Measurements from ENCODE around the gene LYPD3. TPM values are rescaled to one million over a fixed set of nuclear protein-coding genes. Genes with fewer than 3 reads are reported as not detected.

LYPD3 gene
- total and polyA plus RNA-seq, 2 experiments from 2014 or later, result 3.3 to 4.6 TPM

DNA sequence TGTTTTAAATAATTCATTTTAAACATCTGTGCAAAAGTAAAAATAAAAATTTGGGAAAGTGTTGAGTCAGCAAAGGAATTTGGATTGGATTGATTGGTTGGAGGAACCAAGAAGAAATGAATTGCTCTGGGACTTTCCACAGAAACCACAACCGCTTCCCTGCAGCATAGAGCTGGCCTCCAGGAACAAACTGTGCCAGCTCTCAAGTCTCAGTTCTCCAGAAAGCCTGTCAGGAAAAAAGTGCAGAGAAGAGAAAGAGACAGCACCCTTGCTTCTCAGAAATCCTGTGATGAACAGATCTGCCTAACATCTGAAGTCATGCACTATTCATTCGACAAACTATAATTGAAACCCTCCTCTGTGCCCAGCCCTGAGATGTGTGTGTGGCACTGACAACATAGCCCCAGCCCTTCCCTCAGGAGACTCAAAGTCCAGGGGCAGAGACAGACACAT lies 14.8 kb downstream of the LYPD3 start:
- no peak for ATAC-seq
- Mint-ChIP-seq H3K27me3 (ENCODE audit: insufficient read depth, low read depth, poor library complexity) (peaks cover 5% of the 10 kb centered on the region), H3K27ac (no peak overlapping the region), H3K36me3 (ENCODE audit: low read depth) (peaks cover 7% of the 10 kb centered on the region; the same call in 1 of the 3 replicates), H3K9me3 (peaks cover 14% of the 10 kb centered on the region), H3K4me1 (peaks cover 7% of the 10 kb centered on the region; the same call in 2 of the 3 replicates), H3K4me3 (no peak overlapping the region)
- no peak overlapping the region for H3K27ac ChIP-seq (ENCODE audit: low read depth)
- H3K9me2 ChIP-seq (ENCODE audit: insufficient read depth), result no peaks in the 10 kb centered on the region
- H2AFZ ChIP-seq, result 0 out of 2 replicates have a peak overlapping the region, but pooled peaks have one; percentile 28
- TF ChIP-seq JUNB (IDR thresholded peaks at IDR 0.05; ENCODE audit: unreplicated experiment) (no peak), EZH2 (IDR thresholded peaks at IDR 0.05; ENCODE audit: low read depth, unreplicated experiment) (no peak), ZNF331 (CRISPR knock-in tag; IDR thresholded peaks at IDR 0.05; ENCODE audit: low read depth) (no peak), POLR2AphosphoS5 (IDR thresholded peaks at IDR 0.05; ENCODE audit: low read depth) (no peak), STAT1 (IDR thresholded peaks at IDR 0.05; ENCODE audit: unreplicated experiment) (no peak), NANOG (IDR thresholded peaks at IDR 0.05; ENCODE audit: borderline replicate concordance) (no peak), EZH2phosphoT487 (IDR thresholded peaks at IDR 0.05; ENCODE audit: unreplicated experiment) (no peak), CREB1 (CRISPR knock-in tag; IDR thresholded peaks at IDR 0.05; ENCODE audit: low read depth) (no peak), ZNF114 (CRISPR knock-in tag; IDR thresholded peaks at IDR 0.05) (no peak)
- TF ChIP-seq, protein P1, sequence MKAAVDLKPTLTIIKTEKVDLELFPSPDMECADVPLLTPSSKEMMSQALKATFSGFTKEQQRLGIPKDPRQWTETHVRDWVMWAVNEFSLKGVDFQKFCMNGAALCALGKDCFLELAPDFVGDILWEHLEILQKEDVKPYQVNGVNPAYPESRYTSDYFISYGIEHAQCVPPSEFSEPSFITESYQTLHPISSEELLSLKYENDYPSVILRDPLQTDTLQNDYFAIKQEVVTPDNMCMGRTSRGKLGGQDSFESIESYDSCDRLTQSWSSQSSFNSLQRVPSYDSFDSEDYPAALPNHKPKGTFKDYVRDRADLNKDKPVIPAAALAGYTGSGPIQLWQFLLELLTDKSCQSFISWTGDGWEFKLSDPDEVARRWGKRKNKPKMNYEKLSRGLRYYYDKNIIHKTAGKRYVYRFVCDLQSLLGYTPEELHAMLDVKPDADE (IDR thresholded peaks at IDR 0.05), result no peak
- TF ChIP-seq, protein P2, sequence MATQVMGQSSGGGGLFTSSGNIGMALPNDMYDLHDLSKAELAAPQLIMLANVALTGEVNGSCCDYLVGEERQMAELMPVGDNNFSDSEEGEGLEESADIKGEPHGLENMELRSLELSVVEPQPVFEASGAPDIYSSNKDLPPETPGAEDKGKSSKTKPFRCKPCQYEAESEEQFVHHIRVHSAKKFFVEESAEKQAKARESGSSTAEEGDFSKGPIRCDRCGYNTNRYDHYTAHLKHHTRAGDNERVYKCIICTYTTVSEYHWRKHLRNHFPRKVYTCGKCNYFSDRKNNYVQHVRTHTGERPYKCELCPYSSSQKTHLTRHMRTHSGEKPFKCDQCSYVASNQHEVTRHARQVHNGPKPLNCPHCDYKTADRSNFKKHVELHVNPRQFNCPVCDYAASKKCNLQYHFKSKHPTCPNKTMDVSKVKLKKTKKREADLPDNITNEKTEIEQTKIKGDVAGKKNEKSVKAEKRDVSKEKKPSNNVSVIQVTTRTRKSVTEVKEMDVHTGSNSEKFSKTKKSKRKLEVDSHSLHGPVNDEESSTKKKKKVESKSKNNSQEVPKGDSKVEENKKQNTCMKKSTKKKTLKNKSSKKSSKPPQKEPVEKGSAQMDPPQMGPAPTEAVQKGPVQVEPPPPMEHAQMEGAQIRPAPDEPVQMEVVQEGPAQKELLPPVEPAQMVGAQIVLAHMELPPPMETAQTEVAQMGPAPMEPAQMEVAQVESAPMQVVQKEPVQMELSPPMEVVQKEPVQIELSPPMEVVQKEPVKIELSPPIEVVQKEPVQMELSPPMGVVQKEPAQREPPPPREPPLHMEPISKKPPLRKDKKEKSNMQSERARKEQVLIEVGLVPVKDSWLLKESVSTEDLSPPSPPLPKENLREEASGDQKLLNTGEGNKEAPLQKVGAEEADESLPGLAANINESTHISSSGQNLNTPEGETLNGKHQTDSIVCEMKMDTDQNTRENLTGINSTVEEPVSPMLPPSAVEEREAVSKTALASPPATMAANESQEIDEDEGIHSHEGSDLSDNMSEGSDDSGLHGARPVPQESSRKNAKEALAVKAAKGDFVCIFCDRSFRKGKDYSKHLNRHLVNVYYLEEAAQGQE (IDR thresholded peaks at IDR 0.05; ENCODE audit: unreplicated experiment), result no peak
- TF ChIP-seq, protein P3, sequence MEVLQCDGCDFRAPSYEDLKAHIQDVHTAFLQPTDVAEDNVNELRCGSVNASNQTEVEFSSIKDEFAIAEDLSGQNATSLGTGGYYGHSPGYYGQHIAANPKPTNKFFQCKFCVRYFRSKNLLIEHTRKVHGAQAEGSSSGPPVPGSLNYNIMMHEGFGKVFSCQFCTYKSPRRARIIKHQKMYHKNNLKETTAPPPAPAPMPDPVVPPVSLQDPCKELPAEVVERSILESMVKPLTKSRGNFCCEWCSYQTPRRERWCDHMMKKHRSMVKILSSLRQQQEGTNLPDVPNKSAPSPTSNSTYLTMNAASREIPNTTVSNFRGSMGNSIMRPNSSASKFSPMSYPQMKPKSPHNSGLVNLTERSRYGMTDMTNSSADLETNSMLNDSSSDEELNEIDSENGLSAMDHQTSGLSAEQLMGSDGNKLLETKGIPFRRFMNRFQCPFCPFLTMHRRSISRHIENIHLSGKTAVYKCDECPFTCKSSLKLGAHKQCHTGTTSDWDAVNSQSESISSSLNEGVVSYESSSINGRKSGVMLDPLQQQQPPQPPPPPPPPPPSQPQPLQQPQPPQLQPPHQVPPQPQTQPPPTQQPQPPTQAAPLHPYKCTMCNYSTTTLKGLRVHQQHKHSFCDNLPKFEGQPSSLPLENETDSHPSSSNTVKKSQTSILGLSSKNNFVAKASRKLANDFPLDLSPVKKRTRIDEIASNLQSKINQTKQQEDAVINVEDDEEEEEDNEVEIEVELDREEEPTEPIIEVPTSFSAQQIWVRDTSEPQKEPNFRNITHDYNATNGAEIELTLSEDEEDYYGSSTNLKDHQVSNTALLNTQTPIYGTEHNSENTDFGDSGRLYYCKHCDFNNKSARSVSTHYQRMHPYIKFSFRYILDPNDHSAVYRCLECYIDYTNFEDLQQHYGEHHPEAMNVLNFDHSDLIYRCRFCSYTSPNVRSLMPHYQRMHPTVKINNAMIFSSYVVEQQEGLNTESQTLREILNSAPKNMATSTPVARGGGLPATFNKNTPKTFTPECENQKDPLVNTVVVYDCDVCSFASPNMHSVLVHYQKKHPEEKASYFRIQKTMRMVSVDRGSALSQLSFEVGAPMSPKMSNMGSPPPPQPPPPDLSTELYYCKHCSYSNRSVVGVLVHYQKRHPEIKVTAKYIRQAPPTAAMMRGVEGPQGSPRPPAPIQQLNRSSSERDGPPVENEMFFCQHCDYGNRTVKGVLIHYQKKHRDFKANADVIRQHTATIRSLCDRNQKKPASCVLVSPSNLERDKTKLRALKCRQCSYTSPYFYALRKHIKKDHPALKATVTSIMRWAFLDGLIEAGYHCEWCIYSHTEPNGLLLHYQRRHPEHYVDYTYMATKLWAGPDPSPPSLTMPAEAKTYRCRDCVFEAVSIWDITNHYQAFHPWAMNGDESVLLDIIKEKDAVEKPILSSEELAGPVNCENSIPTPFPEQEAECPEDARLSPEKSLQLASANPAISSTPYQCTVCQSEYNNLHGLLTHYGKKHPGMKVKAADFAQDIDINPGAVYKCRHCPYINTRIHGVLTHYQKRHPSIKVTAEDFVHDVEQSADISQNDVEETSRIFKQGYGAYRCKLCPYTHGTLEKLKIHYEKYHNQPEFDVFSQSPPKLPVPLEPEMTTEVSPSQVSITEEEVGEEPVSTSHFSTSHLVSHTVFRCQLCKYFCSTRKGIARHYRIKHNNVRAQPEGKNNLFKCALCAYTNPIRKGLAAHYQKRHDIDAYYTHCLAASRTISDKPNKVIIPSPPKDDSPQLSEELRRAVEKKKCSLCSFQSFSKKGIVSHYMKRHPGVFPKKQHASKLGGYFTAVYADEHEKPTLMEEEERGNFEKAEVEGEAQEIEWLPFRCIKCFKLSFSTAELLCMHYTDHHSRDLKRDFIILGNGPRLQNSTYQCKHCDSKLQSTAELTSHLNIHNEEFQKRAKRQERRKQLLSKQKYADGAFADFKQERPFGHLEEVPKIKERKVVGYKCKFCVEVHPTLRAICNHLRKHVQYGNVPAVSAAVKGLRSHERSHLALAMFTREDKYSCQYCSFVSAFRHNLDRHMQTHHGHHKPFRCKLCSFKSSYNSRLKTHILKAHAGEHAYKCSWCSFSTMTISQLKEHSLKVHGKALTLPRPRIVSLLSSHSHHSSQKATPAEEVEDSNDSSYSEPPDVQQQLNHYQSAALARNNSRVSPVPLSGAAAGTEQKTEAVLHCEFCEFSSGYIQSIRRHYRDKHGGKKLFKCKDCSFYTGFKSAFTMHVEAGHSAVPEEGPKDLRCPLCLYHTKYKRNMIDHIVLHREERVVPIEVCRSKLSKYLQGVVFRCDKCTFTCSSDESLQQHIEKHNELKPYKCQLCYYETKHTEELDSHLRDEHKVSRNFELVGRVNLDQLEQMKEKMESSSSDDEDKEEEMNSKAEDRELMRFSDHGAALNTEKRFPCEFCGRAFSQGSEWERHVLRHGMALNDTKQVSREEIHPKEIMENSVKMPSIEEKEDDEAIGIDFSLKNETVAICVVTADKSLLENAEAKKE (CRISPR knock-in tag; IDR thresholded peaks at IDR 0.05), result no peak
- TF ChIP-seq, protein P4, sequence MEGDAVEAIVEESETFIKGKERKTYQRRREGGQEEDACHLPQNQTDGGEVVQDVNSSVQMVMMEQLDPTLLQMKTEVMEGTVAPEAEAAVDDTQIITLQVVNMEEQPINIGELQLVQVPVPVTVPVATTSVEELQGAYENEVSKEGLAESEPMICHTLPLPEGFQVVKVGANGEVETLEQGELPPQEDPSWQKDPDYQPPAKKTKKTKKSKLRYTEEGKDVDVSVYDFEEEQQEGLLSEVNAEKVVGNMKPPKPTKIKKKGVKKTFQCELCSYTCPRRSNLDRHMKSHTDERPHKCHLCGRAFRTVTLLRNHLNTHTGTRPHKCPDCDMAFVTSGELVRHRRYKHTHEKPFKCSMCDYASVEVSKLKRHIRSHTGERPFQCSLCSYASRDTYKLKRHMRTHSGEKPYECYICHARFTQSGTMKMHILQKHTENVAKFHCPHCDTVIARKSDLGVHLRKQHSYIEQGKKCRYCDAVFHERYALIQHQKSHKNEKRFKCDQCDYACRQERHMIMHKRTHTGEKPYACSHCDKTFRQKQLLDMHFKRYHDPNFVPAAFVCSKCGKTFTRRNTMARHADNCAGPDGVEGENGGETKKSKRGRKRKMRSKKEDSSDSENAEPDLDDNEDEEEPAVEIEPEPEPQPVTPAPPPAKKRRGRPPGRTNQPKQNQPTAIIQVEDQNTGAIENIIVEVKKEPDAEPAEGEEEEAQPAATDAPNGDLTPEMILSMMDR (conservative IDR thresholded peaks at IDR 0.05; ENCODE audit: low read depth in 2 of 2), result no peak
- DNase-seq (ENCODE audit: low spot score), result no peak
- H3K36me3 ChIP-seq (ENCODE audit: insufficient read depth), result no peaks in the 10 kb centered on the region
- no peaks in the 10 kb centered on the region for H3K4me1 ChIP-seq (ENCODE audit: insufficient read depth)
- H3F3A ChIP-seq (replicated peaks; ENCODE audit: low read depth), result no peaks in the 10 kb centered on the region
- no peaks in the 10 kb centered on the region for H4K20me1 ChIP-seq (replicated peaks; ENCODE audit: insufficient read depth)
- H3K79me2 ChIP-seq (replicated peaks; ENCODE audit: insufficient read depth), result no peaks in the 10 kb centered on the region
- no peaks in the 10 kb centered on the region for H3K27me3 ChIP-seq (ENCODE audit: insufficient read depth)
- H3K4me3 ChIP-seq, result no peak overlapping the region
- H3K4me2 ChIP-seq, result no peak overlapping the region
